Lung microvascular endothelial cell (primary cell): Measurements from ENCODE around the gene STAB2. TPM values are rescaled to one million over a fixed set of nuclear protein-coding genes. Genes with fewer than 3 reads are reported as not detected.
"Not testable (repeated sequence)": the region's sequence is repeated elsewhere in the genome, so short reads cannot be mapped to it uniquely, and the experiment has no call there.

ENCODE experiments used
- DNase-seq, 2 donors: peaks; one replicate each; pipeline versions ENCODE4 v3.0.0 to v3.0.0-alpha.2; 2010; ENCODE audit warnings: low read depth in 2 of 2
- total RNA-seq: library from RNA; depleted of rRNA; stranded (reverse); fragments of >200 nt; gene quantifications from 2 replicates; pipeline ENCODE4 v1.2.1, GENCODE V29; 2014

The STAB2 gene
- total RNA-seq, 1 donor from 2014 or later, result 10.5 TPM

- peak in 1 of 2 donors; percentile 63 for DNase-seq
These were observed 65.7 kb downstream of the STAB2 start for GRCh38 chr12:103652808-103653207.

GRCh38 chr12:103653568-103654173 is 66.6 kb downstream of the STAB2 start:
- not testable (repeated sequence) for DNase-seq

- no peak for DNase-seq
These were observed 67.7 kb downstream of the STAB2 start for GRCh38 chr12:103654816-103655215.

- no peak for DNase-seq
These were observed 69.2 kb downstream of the STAB2 start for GRCh38 chr12:103656291-103656690.

- no peak for DNase-seq
These were observed 70.3 kb downstream of the STAB2 start for GRCh38 chr12:103657331-103657730.

GRCh38 chr12:103664626-103665025 is 77.6 kb downstream of the STAB2 start:
- DNase-seq, result no peak

- DNase-seq, result no peak
These were observed 78.9 kb downstream of the STAB2 start for GRCh38 chr12:103665971-103666370.

- peak in 1 of 2 donors; percentile 85 for DNase-seq
These were observed 80.1 kb downstream of the STAB2 start for GRCh38 chr12:103667125-103667524.

- no peak for DNase-seq
These were observed 81.4 kb downstream of the STAB2 start for GRCh38 chr12:103668520-103668919.

- DNase-seq, result no peak
These were observed 84.3 kb downstream of the STAB2 start for GRCh38 chr12:103671367-103671766.

- DNase-seq, result peak in 1 of 2 donors; percentile 80
These were observed 85.5 kb downstream of the STAB2 start for GRCh38 chr12:103672401-103673119.

GRCh38 chr12:103673487-103673886 is 86.4 kb downstream of the STAB2 start:
- DNase-seq, result no peak

GRCh38 chr12:103673891-103674375 is 86.9 kb downstream of the STAB2 start:
- DNase-seq, result no peak

GRCh38 chr12:103676893-103677292 is 89.8 kb downstream of the STAB2 start:
- DNase-seq, result peak in 1 of 2 donors; percentile 8

GRCh38 chr12:103677341-103677740 is 90.3 kb downstream of the STAB2 start:
- peak; percentile 8 to 90 for DNase-seq

- no peak for DNase-seq
These were observed 90.8 kb downstream of the STAB2 start for GRCh38 chr12:103677905-103678304.

- DNase-seq, result no peak
These were observed 92.5 kb downstream of the STAB2 start for GRCh38 chr12:103679421-103680170.

- no peak for DNase-seq
These were observed 93.6 kb downstream of the STAB2 start for GRCh38 chr12:103680591-103681141.

GRCh38 chr12:103686026-103686425 is 99.0 kb downstream of the STAB2 start:
- DNase-seq, result no peak

- no peak for DNase-seq
These were observed 100.2 kb downstream of the STAB2 start for GRCh38 chr12:103687253-103687652.

GRCh38 chr12:103688376-103689063 is 101.4 kb downstream of the STAB2 start:
- no peak for DNase-seq
